Measurements from ENCODE around the gene CLDN4. TPM values are rescaled to one million over a fixed set of nuclear protein-coding genes. Genes with fewer than 3 reads are reported as not detected.

CLDN4 gene
- total RNA-seq, 2 experiments from 2014 or later = 0.05 to 0.14 TPM

DNA sequence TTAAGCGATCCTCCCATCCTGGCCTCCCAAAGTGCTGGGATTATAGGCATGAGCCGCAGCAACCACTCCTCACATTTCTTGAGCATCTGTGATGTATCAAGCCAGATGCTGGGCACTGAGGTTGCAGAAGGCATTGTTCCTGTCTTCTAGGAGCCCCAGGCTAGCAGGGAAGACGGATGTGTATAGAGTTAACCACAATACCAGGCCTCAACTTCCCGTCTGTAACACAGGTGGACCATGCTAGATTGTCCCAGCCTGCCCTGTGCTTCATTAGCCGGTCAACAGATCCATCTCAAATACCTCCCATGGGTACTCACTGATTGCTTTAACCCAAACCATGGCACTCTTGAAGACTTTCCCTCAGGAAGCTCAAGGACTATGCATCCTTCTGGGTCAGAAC, 1.8 kb upstream of the CLDN4 start:
- no peak overlapping the region for H3K27ac ChIP-seq (ENCODE audit: low read depth in 1 of 2, low read length in 2 of 2)
- H3K4me1 ChIP-seq (ENCODE audit: insufficient read depth, low read length) = peaks cover 43% of the 10 kb centered on the region
- Mint-ChIP-seq H3K27ac (no peak overlapping the region), H3K27me3 (peaks cover 9% of the 10 kb centered on the region), H3K36me3 (ENCODE audit: low read depth) (no peaks in the 10 kb centered on the region), H3K4me3 (peak overlapping the region; percentile 54), H3K4me1 (ENCODE audit: low read depth) (peaks cover 35% of the 10 kb centered on the region), H3K9me3 (no peaks in the 10 kb centered on the region)
- ChIA-PET POLR2A (no interaction called here), CTCF (no interaction called here)
- DNase-seq (no peak), ATAC-seq (ENCODE audit: poor library complexity) (no peak)
- H3K27me3 ChIP-seq (ENCODE audit: control insufficient read depth in 1 of 2, insufficient read depth in 2 of 2, low read length in 2 of 2) = peaks cover 0 to 5% of the 10 kb centered on the region in 2 experiments
- TF ChIP-seq, protein P1, sequence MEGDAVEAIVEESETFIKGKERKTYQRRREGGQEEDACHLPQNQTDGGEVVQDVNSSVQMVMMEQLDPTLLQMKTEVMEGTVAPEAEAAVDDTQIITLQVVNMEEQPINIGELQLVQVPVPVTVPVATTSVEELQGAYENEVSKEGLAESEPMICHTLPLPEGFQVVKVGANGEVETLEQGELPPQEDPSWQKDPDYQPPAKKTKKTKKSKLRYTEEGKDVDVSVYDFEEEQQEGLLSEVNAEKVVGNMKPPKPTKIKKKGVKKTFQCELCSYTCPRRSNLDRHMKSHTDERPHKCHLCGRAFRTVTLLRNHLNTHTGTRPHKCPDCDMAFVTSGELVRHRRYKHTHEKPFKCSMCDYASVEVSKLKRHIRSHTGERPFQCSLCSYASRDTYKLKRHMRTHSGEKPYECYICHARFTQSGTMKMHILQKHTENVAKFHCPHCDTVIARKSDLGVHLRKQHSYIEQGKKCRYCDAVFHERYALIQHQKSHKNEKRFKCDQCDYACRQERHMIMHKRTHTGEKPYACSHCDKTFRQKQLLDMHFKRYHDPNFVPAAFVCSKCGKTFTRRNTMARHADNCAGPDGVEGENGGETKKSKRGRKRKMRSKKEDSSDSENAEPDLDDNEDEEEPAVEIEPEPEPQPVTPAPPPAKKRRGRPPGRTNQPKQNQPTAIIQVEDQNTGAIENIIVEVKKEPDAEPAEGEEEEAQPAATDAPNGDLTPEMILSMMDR (IDR thresholded peaks at IDR 0.05) = no peak
- H3K36me3 ChIP-seq (ENCODE audit: insufficient read depth, low read length) = no peaks in the 10 kb centered on the region
- intact Hi-C loops (cut with DNase I, micrococcal nuclease) = no loop called here
- no peaks in the 10 kb centered on the region for H3K9me3 ChIP-seq (ENCODE audit: control insufficient read depth in 1 of 2, insufficient read depth in 1 of 2, low read length in 2 of 2)
- no peak overlapping the region for H3K4me3 ChIP-seq (ENCODE audit: low read length)

GRCh38 chr7:73829505-73829904, 1.3 kb upstream of the CLDN4 start:
- POLR2A ChIA-PET = no interaction called here
- H3K9me3 ChIP-seq (ENCODE audit: control insufficient read depth in 1 of 2, insufficient read depth in 1 of 2, low read length in 2 of 2) = peaks cover 0 to 2% of the 10 kb centered on the region in 2 experiments
- H3K27ac ChIP-seq (ENCODE audit: low read depth in 1 of 2, low read length in 2 of 2) = no peak overlapping the region
- intact Hi-C loops (cut with DNase I, micrococcal nuclease) = no loop called here
- Mint-ChIP-seq H3K9me3 (no peaks in the 10 kb centered on the region), H3K27me3 (peaks cover 9% of the 10 kb centered on the region), H3K27ac (no peak overlapping the region), H3K4me1 (ENCODE audit: low read depth) (peaks cover 33% of the 10 kb centered on the region), H3K4me3 (no peak overlapping the region), H3K36me3 (ENCODE audit: low read depth) (no peaks in the 10 kb centered on the region)
- peaks cover 37% of the 10 kb centered on the region for H3K4me1 ChIP-seq (ENCODE audit: insufficient read depth, low read length)
- DNase-seq = no peak
- no peak for ATAC-seq (ENCODE audit: poor library complexity)
- peaks cover 0 to 5% of the 10 kb centered on the region in 2 experiments for H3K27me3 ChIP-seq (ENCODE audit: control insufficient read depth in 1 of 2, insufficient read depth in 2 of 2, low read length in 2 of 2)
- CTCF ChIA-PET = no interaction called here
- TF ChIP-seq, protein P1 (IDR thresholded peaks at IDR 0.05) = no peak
- H3K4me3 ChIP-seq (ENCODE audit: low read length) = no peak overlapping the region
- H3K36me3 ChIP-seq (ENCODE audit: insufficient read depth, low read length) = no peaks in the 10 kb centered on the region

GRCh38 chr7:73829921-73830680, 695 bp upstream of the CLDN4 start:
- Mint-ChIP-seq H3K27ac (no peak overlapping the region), H3K4me1 (ENCODE audit: low read depth) (peaks cover 33% of the 10 kb centered on the region), H3K36me3 (ENCODE audit: low read depth) (no peaks in the 10 kb centered on the region), H3K9me3 (no peaks in the 10 kb centered on the region), H3K27me3 (peaks cover 9% of the 10 kb centered on the region), H3K4me3 (no peak overlapping the region)
- H3K9me3 ChIP-seq (ENCODE audit: control insufficient read depth in 1 of 2, insufficient read depth in 1 of 2, low read length in 2 of 2) = peaks cover 0 to 4% of the 10 kb centered on the region in 2 experiments
- peaks cover 0 to 5% of the 10 kb centered on the region in 2 experiments for H3K27me3 ChIP-seq (ENCODE audit: control insufficient read depth in 1 of 2, insufficient read depth in 2 of 2, low read length in 2 of 2)
- no peak overlapping the region for H3K27ac ChIP-seq (ENCODE audit: low read depth in 1 of 2, low read length in 2 of 2)
- ATAC-seq (ENCODE audit: poor library complexity) (no peak), DNase-seq (no peak)
- H3K36me3 ChIP-seq (ENCODE audit: insufficient read depth, low read length) = no peaks in the 10 kb centered on the region
- H3K4me3 ChIP-seq (ENCODE audit: low read length) = no peak overlapping the region
- peaks cover 37% of the 10 kb centered on the region for H3K4me1 ChIP-seq (ENCODE audit: insufficient read depth, low read length)
- ChIA-PET POLR2A (no interaction called here), CTCF (no interaction called here)
- TF ChIP-seq, protein P1 (IDR thresholded peaks at IDR 0.05) = no peak
- intact Hi-C loops (cut with DNase I, micrococcal nuclease) = no loop called here
